AG04449 (cell line): ENCODE measurements around the gene ERCC2.

Experiments used
- CTCF ChIA-PET: fragments of 350-600 bp; formaldehyde crosslinking; extraction: SDS; loops from one replicate; lab custom pipeline; 2021; ENCODE audit warnings: antibody characterized with exemption; lab: Yijun Ruan, JAX
- POLR2A ChIA-PET: fragments of 400-600, 350-600 bp; formaldehyde crosslinking; extraction: SDS; loops from one replicate; lab custom pipeline; 2020; ENCODE audit warnings: antibody characterized with exemption, inconsistent platforms; lab: Yijun Ruan, JAX
- DNase-seq: peaks from one replicate; pipeline ENCODE4 v3.0.0-alpha.2; 2010; ENCODE audit warnings: low read depth, low spot score
- H3K4me3 ChIP-seq: 2 replicates; pipeline ENCODE4 v1.5.1; 2011; ENCODE audit warnings: low read depth, mild to moderate bottlenecking, control low read depth, low read length
- TF ChIP-seq, protein P1 (sequence below): IDR thresholded peaks from one replicate; pipeline ENCODE4 v1.5.1; 2011; ENCODE audit warnings: mild to moderate bottlenecking, moderate library complexity, low read length, control low read depth, inconsistent platforms; ENCODE audit not compliant: insufficient read depth; ENCODE audit errors: missing control alignments

The ERCC2 gene

DNA sequence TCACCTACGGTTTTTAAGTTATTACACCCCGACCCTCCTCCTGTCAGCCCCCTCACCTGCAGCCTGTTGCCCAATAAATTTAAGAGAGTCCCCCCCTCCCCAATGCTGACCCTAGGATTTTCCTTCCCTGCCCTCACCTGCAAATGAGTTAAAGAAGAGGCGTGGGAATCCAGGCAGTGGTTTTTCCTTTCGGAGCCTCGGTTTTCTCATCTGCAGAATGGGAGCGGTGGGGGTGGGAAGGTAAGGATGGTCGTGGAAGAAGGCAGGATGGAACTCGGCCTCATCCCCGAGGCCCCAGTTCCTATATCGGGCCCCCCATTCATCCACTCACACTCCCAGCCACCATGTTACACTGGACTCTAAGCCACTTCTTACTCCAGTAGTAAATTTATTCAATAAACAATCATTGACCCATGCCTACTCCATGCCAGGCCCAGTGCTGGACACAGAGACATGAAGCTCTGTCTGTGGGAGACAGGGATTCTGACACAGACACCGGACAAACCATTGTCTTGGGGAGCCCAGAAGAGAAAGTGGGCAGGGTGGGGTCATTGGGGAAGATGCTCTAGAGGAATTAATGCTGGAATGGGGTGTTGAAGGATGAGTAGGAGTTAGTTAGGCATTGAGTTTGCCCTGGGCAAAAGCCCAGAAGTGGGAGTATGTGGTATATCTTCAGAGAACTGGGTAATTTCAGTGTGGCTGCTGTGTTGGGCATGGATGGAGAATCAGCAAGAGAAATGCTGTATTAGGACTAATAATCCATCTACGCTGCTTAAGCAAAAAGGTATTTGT lies 66.9 kb downstream of the ERCC2 start:
- POLR2A ChIA-PET: interaction anchor here (0.8 kb wide), 1 partner anchor 8 kb away, joined by 3 read pairs; no protein-coding TSS in a partner anchor
- TF ChIP-seq, protein P1, sequence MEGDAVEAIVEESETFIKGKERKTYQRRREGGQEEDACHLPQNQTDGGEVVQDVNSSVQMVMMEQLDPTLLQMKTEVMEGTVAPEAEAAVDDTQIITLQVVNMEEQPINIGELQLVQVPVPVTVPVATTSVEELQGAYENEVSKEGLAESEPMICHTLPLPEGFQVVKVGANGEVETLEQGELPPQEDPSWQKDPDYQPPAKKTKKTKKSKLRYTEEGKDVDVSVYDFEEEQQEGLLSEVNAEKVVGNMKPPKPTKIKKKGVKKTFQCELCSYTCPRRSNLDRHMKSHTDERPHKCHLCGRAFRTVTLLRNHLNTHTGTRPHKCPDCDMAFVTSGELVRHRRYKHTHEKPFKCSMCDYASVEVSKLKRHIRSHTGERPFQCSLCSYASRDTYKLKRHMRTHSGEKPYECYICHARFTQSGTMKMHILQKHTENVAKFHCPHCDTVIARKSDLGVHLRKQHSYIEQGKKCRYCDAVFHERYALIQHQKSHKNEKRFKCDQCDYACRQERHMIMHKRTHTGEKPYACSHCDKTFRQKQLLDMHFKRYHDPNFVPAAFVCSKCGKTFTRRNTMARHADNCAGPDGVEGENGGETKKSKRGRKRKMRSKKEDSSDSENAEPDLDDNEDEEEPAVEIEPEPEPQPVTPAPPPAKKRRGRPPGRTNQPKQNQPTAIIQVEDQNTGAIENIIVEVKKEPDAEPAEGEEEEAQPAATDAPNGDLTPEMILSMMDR: no peak
- no peak overlapping the region for H3K4me3 ChIP-seq
- CTCF ChIA-PET: no interaction called here
- DNase-seq: no peak

DNA sequence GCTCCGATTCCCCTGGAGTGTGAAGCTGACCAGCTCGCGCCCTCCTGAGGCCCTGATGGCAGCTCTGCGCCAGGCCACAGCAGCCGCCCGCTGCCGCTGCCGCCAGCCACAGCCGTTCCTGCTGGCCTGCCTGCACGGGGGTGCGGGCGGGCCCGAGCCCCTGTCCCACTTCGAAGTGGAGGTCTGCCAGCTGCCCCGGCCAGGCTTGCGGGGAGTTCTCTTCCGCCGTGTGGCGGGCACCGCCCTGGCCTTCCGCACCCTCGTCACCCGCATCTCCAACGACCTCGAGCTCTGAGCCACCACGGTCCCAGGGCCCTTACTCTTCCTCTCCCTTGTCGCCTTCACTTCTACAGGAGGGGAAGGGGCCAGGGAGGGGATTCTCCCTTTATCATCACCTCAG lies 68.0 kb downstream of the ERCC2 start:
- DNase-seq: no peak
- ChIA-PET POLR2A (no interaction called here), CTCF (no interaction called here)
- H3K4me3 ChIP-seq: no peak overlapping the region
- TF ChIP-seq, protein P1: no peak
